ENCODE data around the gene RB1. TPM values are rescaled to one million over a fixed set of nuclear protein-coding genes. Genes with fewer than 3 reads are reported as not detected.

Gene RB1
- total and polyA plus RNA-seq, 2 donors (not counting 1 experiment from before 2014, with no cell fraction given) = 24.0 to 70.4 TPM

- Histone ChIP-seq H3K4me1 (ENCODE audit: control insufficient read depth in 2 of 2, insufficient read depth in 2 of 2, low read length in 2 of 2) (peaks cover 3 to 35% of the 10 kb centered on the region in 2 donors), H3K27ac (ENCODE audit: low read length in 2 of 2) (no peak overlapping the region), H3K9me3 (ENCODE audit: control extremely low read depth in 1 of 3, control insufficient read depth in 2 of 3, insufficient read depth in 1 of 3, low read length in 2 of 3) (peaks cover 4 to 46% (median 14%) of the 10 kb centered on the region in 3 donors), H3K9ac (ENCODE audit: low read length) (no peak overlapping the region), H3K79me2 (ENCODE audit: control insufficient read depth, insufficient read depth, low read length) (peaks cover 96% of the 10 kb centered on the region), H3K36me3 (replicated peaks in 1 of 2; ENCODE audit: control extremely low read depth in 1 of 2, control insufficient read depth in 1 of 2, extremely low read depth in 1 of 2, insufficient read depth in 2 of 2, low read length in 1 of 2) (peaks cover 0 to 21% of the 10 kb centered on the region in 2 experiments), H3K27me3 (replicated peaks in 1 of 4; ENCODE audit: control extremely low read depth in 1 of 4, control insufficient read depth in 3 of 4, insufficient read depth in 4 of 4, low read length in 3 of 4) (no peaks in the 10 kb centered on the region), H3K4me3 (ENCODE audit: control extremely low read depth in 1 of 5, extremely low read depth in 1 of 5, insufficient read depth in 1 of 5, low read depth in 2 of 5, low read length in 4 of 5) (no peak overlapping the region), H3K4me2 (replicated peaks; ENCODE audit: low read depth, low read length, poor library complexity, severe bottlenecking) (no peak overlapping the region), H4K20me1 (ENCODE audit: control insufficient read depth, insufficient read depth, low read length, poor library complexity, severe bottlenecking) (peaks cover 76% of the 10 kb centered on the region), H2AFZ (ENCODE audit: insufficient read depth, low read depth, low read length, poor library complexity, severe bottlenecking) (no peak overlapping the region)
- TF ChIP-seq EZH2 (IDR thresholded peaks at IDR 0.05; ENCODE audit: borderline replicate concordance, insufficient read depth, low read depth, low read length, poor library complexity, severe bottlenecking) = no peak
- no peak for TF ChIP-seq CTCF (IDR thresholded peaks at IDR 0.05)
- intact Hi-C loops (cut with micrococcal nuclease) = loop anchor here (5.0 kb wide), 1 partner anchor 90 kb away; the partner anchor contains the start of gene ITM2B
- Mint-ChIP-seq H3K4me1 (peaks cover 43% of the 10 kb centered on the region), H3K9me3 (ENCODE audit: insufficient read depth) (peaks cover 6% of the 10 kb centered on the region), H3K27me3 (no peaks in the 10 kb centered on the region), H3K27ac (no peak overlapping the region), H3K4me3 (no peak overlapping the region)
- no peak for ATAC-seq (ENCODE audit: low read depth)
- ChIA-PET CTCF (interaction anchor here (0.7 to 0.9 kb wide), 2 partner anchors 13 to 76 kb away, joined by 3 to 7 read pairs; no protein-coding TSS in a partner anchor), POLR2A (no interaction called here)
- DNase-seq = no peak
These were observed 18.7 kb downstream of the RB1 start for GRCh38 chr13:48322294-48322693.

GRCh38 chr13:48333976-48334375 is 30.4 kb downstream of the RB1 start:
- peaks cover 0 to 4% (median 0%) of the 10 kb centered on the region in 3 donors for H3K9me3 ChIP-seq (ENCODE audit: control extremely low read depth in 1 of 3, control insufficient read depth in 2 of 3, insufficient read depth in 1 of 3, low read length in 2 of 3)
- H3K36me3 ChIP-seq (replicated peaks in 1 of 2; ENCODE audit: control extremely low read depth in 1 of 2, control insufficient read depth in 1 of 2, extremely low read depth in 1 of 2, insufficient read depth in 2 of 2, low read length in 1 of 2) = peaks cover 0 to 12% of the 10 kb centered on the region in 2 experiments
- CTCF ChIA-PET = interaction anchor here (0.6 to 8.1 kb wide), 31 partner anchors 9 to 438 kb away, joined by 3 to 140 read pairs (median 4); partner anchors contain the start of genes ITM2B and NUDT15
- H3K4me3 Mint-ChIP-seq = no peak overlapping the region
- H3K4me2 ChIP-seq (replicated peaks; ENCODE audit: low read depth, low read length, poor library complexity, severe bottlenecking) = no peak overlapping the region
- POLR2A ChIA-PET = no interaction called here
- TF ChIP-seq CTCF (IDR thresholded peaks at IDR 0.05) = no peak
- TF ChIP-seq EZH2 (IDR thresholded peaks at IDR 0.05; ENCODE audit: borderline replicate concordance, insufficient read depth, low read depth, low read length, poor library complexity, severe bottlenecking) = no peak
- WGBS (ENCODE audit: insufficient coverage) = no CpG with 5 or more reads among the region's 1 CpG
- no peak overlapping the region for H3K9ac ChIP-seq (ENCODE audit: low read length)
- H3K4me3 ChIP-seq (ENCODE audit: control extremely low read depth in 1 of 5, extremely low read depth in 1 of 5, insufficient read depth in 1 of 5, low read depth in 2 of 5, low read length in 4 of 5) = no peak overlapping the region
- intact Hi-C loops (cut with micrococcal nuclease) = loop anchor here (1.0 to 10.0 kb wide), 5 partner anchors 51 to 435 kb away; no protein-coding TSS in a partner anchor
- H3K27ac Mint-ChIP-seq = no peak overlapping the region
- H3K27me3 ChIP-seq (replicated peaks in 1 of 4; ENCODE audit: control extremely low read depth in 1 of 4, control insufficient read depth in 3 of 4, insufficient read depth in 4 of 4, low read length in 3 of 4) = no peaks in the 10 kb centered on the region
- H3K9me3 Mint-ChIP-seq (ENCODE audit: insufficient read depth) = no peaks in the 10 kb centered on the region
- no peak overlapping the region for H3K27ac ChIP-seq (ENCODE audit: low read length in 2 of 2)
- no peaks in the 10 kb centered on the region for H3K27me3 Mint-ChIP-seq
- no peaks in the 10 kb centered on the region for H3K4me1 ChIP-seq (ENCODE audit: control insufficient read depth in 2 of 2, insufficient read depth in 2 of 2, low read length in 2 of 2)
- H3K79me2 ChIP-seq (ENCODE audit: control insufficient read depth, insufficient read depth, low read length) = peaks cover 49% of the 10 kb centered on the region
- H3K4me1 Mint-ChIP-seq = peaks cover 12% of the 10 kb centered on the region
- DNase-seq = no peak
- no peak for ATAC-seq (ENCODE audit: low read depth)
- no peak overlapping the region for H2AFZ ChIP-seq (ENCODE audit: insufficient read depth, low read depth, low read length, poor library complexity, severe bottlenecking)
- peaks cover 49% of the 10 kb centered on the region for H4K20me1 ChIP-seq (ENCODE audit: control insufficient read depth, insufficient read depth, low read length, poor library complexity, severe bottlenecking)

All from B cell (primary cell).